ENCODE data around the gene ATP1A3. TPM values are rescaled to one million over a fixed set of nuclear protein-coding genes. Genes with fewer than 3 reads are reported as not detected.
A peak's percentile ranks its signal among the peaks of the same experiment; 100 is the strongest.

Gene ATP1A3
- total RNA-seq, 1 experiment from 2014 or later: 34.2 TPM

- TF ChIP-seq GRHL2 (CRISPR knock-in tag; IDR thresholded peaks at IDR 0.05; ENCODE audit: insufficient replicate concordance, severe bottlenecking) (no peak), ESRRA (CRISPR knock-in tag; IDR thresholded peaks at IDR 0.05; ENCODE audit: borderline replicate concordance) (0 out of 2 replicates have a peak, but pooled peaks have one; percentile 60), ATF2 (CRISPR knock-in tag; IDR thresholded peaks at IDR 0.05; ENCODE audit: borderline replicate concordance, low read depth) (no peak), ZBTB43 (CRISPR knock-in tag; IDR thresholded peaks at IDR 0.05) (no peak), MAX (CRISPR knock-in tag; IDR thresholded peaks at IDR 0.05) (no peak), ZNF121 (CRISPR knock-in tag; IDR thresholded peaks at IDR 0.05) (no peak), ELF4 (CRISPR knock-in tag; IDR thresholded peaks at IDR 0.05; ENCODE audit: low read depth) (no peak), CREB1 (CRISPR knock-in tag; IDR thresholded peaks at IDR 0.05) (no peak), FOXP4 (CRISPR knock-in tag; IDR thresholded peaks at IDR 0.05) (0 out of 2 replicates have a peak, but pooled peaks have one; percentile 40), ZNF396 (CRISPR knock-in tag; IDR thresholded peaks at IDR 0.05; ENCODE audit: borderline replicate concordance) (no peak), ARID4B (CRISPR knock-in tag; IDR thresholded peaks at IDR 0.05; ENCODE audit: borderline replicate concordance) (peak; percentile 91), NFYB (CRISPR knock-in tag; conservative IDR thresholded peaks at IDR 0.05; ENCODE audit: low read depth) (no peak), PRDM15 (CRISPR knock-in tag; IDR thresholded peaks at IDR 0.05) (peak; percentile 86), FOXP1 (CRISPR knock-in tag; IDR thresholded peaks at IDR 0.05; ENCODE audit: borderline replicate concordance) (peak; percentile 47; the same call in 1 of the 2 replicates), USF1 (CRISPR knock-in tag; IDR thresholded peaks at IDR 0.05) (peak; percentile 44; the same call in 1 of the 2 replicates), EMX1 (CRISPR knock-in tag; IDR thresholded peaks at IDR 0.05) (no peak), RORB (CRISPR knock-in tag; IDR thresholded peaks at IDR 0.05) (no peak), TEAD4 (CRISPR knock-in tag; IDR thresholded peaks at IDR 0.05) (no peak), ZNF416 (CRISPR knock-in tag; IDR thresholded peaks at IDR 0.05) (0 out of 2 replicates have a peak, but pooled peaks have one; percentile 32), ETV6 (CRISPR knock-in tag; IDR thresholded peaks at IDR 0.05) (no peak), OVOL2 (CRISPR knock-in tag; IDR thresholded peaks at IDR 0.05; ENCODE audit: borderline replicate concordance) (no peak), ZSCAN18 (CRISPR knock-in tag; IDR thresholded peaks at IDR 0.05) (no peak), HMGA2 (CRISPR knock-in tag; IDR thresholded peaks at IDR 0.05) (no peak), JAZF1 (CRISPR knock-in tag; IDR thresholded peaks at IDR 0.05) (no peak)
Observed at GRCh38 chr19:41997121-41997850, 3.3 kb upstream of the ATP1A3 start (continued).

Measured in WTC11 (cell line).